NT2/D1 (cell line): ENCODE measurements around the gene SALL3.

ENCODE experiments used
- DNase-seq: peaks from one replicate; pipeline ENCODE4 v3.0.0-alpha.2; 2011; ENCODE audit warnings: low read depth, low spot score
- H3K27me3 ChIP-seq: 2 replicates; pipeline ENCODE4 v1.6.0; 2011; ENCODE audit warnings: mild to moderate bottlenecking; ENCODE audit not compliant: insufficient read length, insufficient read depth
- H3K36me3 ChIP-seq: 2 replicates; pipeline ENCODE4 v1.6.1; 2011; ENCODE audit warnings: mild to moderate bottlenecking, low read length, mixed read lengths; ENCODE audit not compliant: insufficient read depth, insufficient read length
- H3K4me1 ChIP-seq: 2 replicates; pipeline ENCODE4 v1.5.1; 2011; ENCODE audit not compliant: insufficient read depth, insufficient read length
- H3K4me3 ChIP-seq: 2 replicates; pipeline ENCODE4 v1.5.1; 2011; ENCODE audit warnings: low read depth; ENCODE audit not compliant: insufficient read length
- H3K9ac ChIP-seq: 2 replicates; pipeline ENCODE4 v1.6.0; 2011; ENCODE audit warnings: low read depth; ENCODE audit not compliant: insufficient read length
- H3K9me3 ChIP-seq: 2 replicates; pipeline ENCODE4 v1.5.1; 2011; ENCODE audit warnings: mild to moderate bottlenecking, low read length; ENCODE audit not compliant: insufficient read depth
- SUZ12 ChIP-seq: IDR thresholded peaks from 2 replicates; pipeline ENCODE4 v1.6.1; 2011; ENCODE audit not compliant: insufficient read length, insufficient read depth; ENCODE audit errors: extremely low read depth
- YY1 ChIP-seq: IDR thresholded peaks from 2 replicates; pipeline ENCODE4 v1.6.1; 2011; ENCODE audit not compliant: insufficient read length, insufficient read depth
- ZNF274 ChIP-seq: IDR thresholded peaks from 2 replicates; pipeline ENCODE4 v1.6.1; 2011; ENCODE audit warnings: mild to moderate bottlenecking, low read depth, low read length

SALL3 gene

GRCh38 chr18:78972385-78972918 is 7.2 kb upstream of the SALL3 start:
- H3K9ac ChIP-seq: no peak overlapping the region
- no peak overlapping the region for H3K4me3 ChIP-seq
- peaks cover 13% of the 10 kb centered on the region for H3K4me1 ChIP-seq
- TF ChIP-seq ZNF274 (no peak), YY1 (no peak), SUZ12 (no peak)
- no peak for DNase-seq
- H3K27me3 ChIP-seq: peaks cover 75% of the 10 kb centered on the region
- H3K36me3 ChIP-seq: peaks cover 4% of the 10 kb centered on the region
- no peaks in the 10 kb centered on the region for H3K9me3 ChIP-seq

- TF ChIP-seq YY1 (no peak), ZNF274 (no peak), SUZ12 (no peak)
- peak overlapping the region; percentile 44 for H3K4me3 ChIP-seq
- peaks cover 4% of the 10 kb centered on the region for H3K36me3 ChIP-seq
- no peak for DNase-seq
- H3K9me3 ChIP-seq: no peaks in the 10 kb centered on the region
- peak overlapping the region; percentile 36 for H3K9ac ChIP-seq
- H3K27me3 ChIP-seq: peaks cover 79% of the 10 kb centered on the region
- H3K4me1 ChIP-seq: peaks cover 13% of the 10 kb centered on the region
Observed at GRCh38 chr18:78972930-78973331, 6.7 kb upstream of the SALL3 start.

GRCh38 chr18:78973357-78974083 is 6.1 kb upstream of the SALL3 start:
- Histone ChIP-seq H3K36me3 (peaks cover 4% of the 10 kb centered on the region), H3K27me3 (peaks cover 79% of the 10 kb centered on the region), H3K9ac (peak overlapping the region; percentile 66), H3K4me1 (peaks cover 13% of the 10 kb centered on the region), H3K4me3 (peak overlapping the region; percentile 44), H3K9me3 (no peaks in the 10 kb centered on the region)
- no peak for DNase-seq
- TF ChIP-seq YY1 (no peak), ZNF274 (no peak), SUZ12 (no peak)

- Histone ChIP-seq H3K4me3 (peak overlapping the region; percentile 44), H3K27me3 (peaks cover 79% of the 10 kb centered on the region), H3K9me3 (no peaks in the 10 kb centered on the region), H3K9ac (peak overlapping the region; percentile 66), H3K36me3 (peaks cover 4% of the 10 kb centered on the region), H3K4me1 (peaks cover 13% of the 10 kb centered on the region)
- DNase-seq: no peak
- TF ChIP-seq SUZ12 (peak; percentile 60), YY1 (no peak), ZNF274 (no peak)
Observed at GRCh38 chr18:78974115-78974761, 5.4 kb upstream of the SALL3 start.

GRCh38 chr18:78975292-78975691 is 4.3 kb upstream of the SALL3 start:
- peaks cover 4% of the 10 kb centered on the region for H3K36me3 ChIP-seq
- H3K4me1 ChIP-seq: peaks cover 13% of the 10 kb centered on the region
- no peak overlapping the region for H3K9ac ChIP-seq
- H3K27me3 ChIP-seq: peaks cover 75% of the 10 kb centered on the region
- no peak overlapping the region for H3K4me3 ChIP-seq
- no peaks in the 10 kb centered on the region for H3K9me3 ChIP-seq
- DNase-seq: no peak
- TF ChIP-seq ZNF274: no peak
- no peak for TF ChIP-seq YY1
- no peak for TF ChIP-seq SUZ12

- Histone ChIP-seq H3K4me1 (peaks cover 13% of the 10 kb centered on the region), H3K9me3 (no peaks in the 10 kb centered on the region), H3K4me3 (no peak overlapping the region), H3K36me3 (peaks cover 4% of the 10 kb centered on the region), H3K9ac (no peak overlapping the region), H3K27me3 (peaks cover 70% of the 10 kb centered on the region)
- no peak for DNase-seq
- TF ChIP-seq ZNF274 (no peak), SUZ12 (no peak), YY1 (no peak)
Observed at GRCh38 chr18:78975699-78976335, 3.8 kb upstream of the SALL3 start.
